Left ventricle myocardium inferior (tissue), 1 donor: ENCODE data around the gene INTS6L. TPM values are rescaled to one million over a fixed set of nuclear protein-coding genes. Genes with fewer than 3 reads are reported as not detected.

Experiments used
- DNase-seq: peaks from one replicate; pipeline ENCODE4 v3.0.0-alpha.2; 2020
- H3K27ac ChIP-seq: fragments of 200-600 bp; replicated peaks from 2 replicates; pipeline ENCODE4 v1.8.0; 2021
- H3K27me3 ChIP-seq: fragments of 200-600 bp; 2 replicates; pipeline ENCODE4 v1.8.0; 2021; ENCODE audit warnings: low read depth
- H3K36me3 ChIP-seq: fragments of 200-600 bp; 2 replicates; pipeline ENCODE4 v1.8.0; 2021
- H3K4me1 ChIP-seq: fragments of 200-600 bp; 2 replicates; pipeline ENCODE4 v1.8.0; 2021
- H3K4me3 ChIP-seq: fragments of 200-600 bp; 2 replicates; pipeline ENCODE4 v1.8.0; 2021; ENCODE audit warnings: mild to moderate bottlenecking, moderate library complexity
- H3K9me3 ChIP-seq: fragments of 200-600 bp; replicated peaks from 2 replicates; pipeline ENCODE4 v1.8.0; 2021
- CTCF ChIP-seq: fragments of 200-600 bp; IDR thresholded peaks from 2 replicates; pipeline ENCODE4 v1.8.0; 2021; ENCODE audit warnings: antibody characterized with exemption, mild to moderate bottlenecking, borderline replicate concordance
- intact Hi-C: fragments of 100-400 bp; cut with micrococcal nuclease; formaldehyde crosslinking; loops from one replicate; pipeline ENCODE4 v1.11.0; 2022
- total RNA-seq: library from RNA; stranded (reverse); fragmentation: NEBNext Ultra II Directional; extraction: Animal tissue kit (Norgen Biotek cat#: 25700); gene quantifications from one replicate; pipeline ENCODE4 v1.2.1, GENCODE V29; 2021
- donor health status: DM: no; HTN: yes; CAD: no; lungs with severe emphysema.

The INTS6L gene
- total RNA-seq, 1 donor from 2014 or later: 2.3 TPM

GRCh38 chrX:135484641-135485289, 35.7 kb upstream of the INTS6L start:
- intact Hi-C loops: loop anchor here (10.0 kb wide), 1 partner anchor 90 kb away; no protein-coding TSS in a partner anchor
- H3K36me3 ChIP-seq: no peaks in the 10 kb centered on the region
- H3K4me1 ChIP-seq: no peaks in the 10 kb centered on the region
- no peak for DNase-seq
- TF ChIP-seq CTCF: peak; percentile 67
- H3K27ac ChIP-seq: no peak overlapping the region
- H3K9me3 ChIP-seq: no peaks in the 10 kb centered on the region
- H3K4me3 ChIP-seq: no peak overlapping the region
- no peaks in the 10 kb centered on the region for H3K27me3 ChIP-seq

- Histone ChIP-seq H3K27me3 (no peaks in the 10 kb centered on the region), H3K4me3 (no peak overlapping the region), H3K36me3 (no peaks in the 10 kb centered on the region), H3K27ac (no peak overlapping the region), H3K4me1 (no peaks in the 10 kb centered on the region), H3K9me3 (no peaks in the 10 kb centered on the region)
- DNase-seq: no peak
- intact Hi-C loops: loop anchor here (10.0 kb wide), 1 partner anchor 85 kb away; no protein-coding TSS in a partner anchor
- no peak for TF ChIP-seq CTCF
These were observed 30.9 kb upstream of the INTS6L start for GRCh38 chrX:135489542-135489941.

- no peak overlapping the region for H3K4me3 ChIP-seq
- no peaks in the 10 kb centered on the region for H3K4me1 ChIP-seq
- no peak overlapping the region for H3K27ac ChIP-seq
- intact Hi-C loops: no loop called here
- TF ChIP-seq CTCF: no peak
- no peaks in the 10 kb centered on the region for H3K27me3 ChIP-seq
- no peaks in the 10 kb centered on the region for H3K36me3 ChIP-seq
- DNase-seq: no peak
- H3K9me3 ChIP-seq: no peaks in the 10 kb centered on the region
These were observed 29.4 kb upstream of the INTS6L start for GRCh38 chrX:135490979-135491514.

GRCh38 chrX:135494453-135494852, 26.0 kb upstream of the INTS6L start:
- no peak for DNase-seq
- H3K27me3 ChIP-seq: no peaks in the 10 kb centered on the region
- TF ChIP-seq CTCF: no peak

GRCh38 chrX:135497736-135498135, 22.7 kb upstream of the INTS6L start:
- H3K27me3 ChIP-seq: no peaks in the 10 kb centered on the region
- no peak for TF ChIP-seq CTCF
- no peaks in the 10 kb centered on the region for H3K4me1 ChIP-seq
- H3K9me3 ChIP-seq: no peaks in the 10 kb centered on the region
- intact Hi-C loops: no loop called here
- no peaks in the 10 kb centered on the region for H3K36me3 ChIP-seq
- H3K27ac ChIP-seq: no peak overlapping the region
- no peak overlapping the region for H3K4me3 ChIP-seq
- DNase-seq: no peak

More at GRCh38 chrX:135494453-135494852, 26.0 kb upstream of the INTS6L start:
- no peaks in the 10 kb centered on the region for H3K4me1 ChIP-seq
- no peaks in the 10 kb centered on the region for H3K9me3 ChIP-seq
- H3K36me3 ChIP-seq: no peaks in the 10 kb centered on the region
- intact Hi-C loops: no loop called here
- H3K27ac ChIP-seq: no peak overlapping the region
- no peak overlapping the region for H3K4me3 ChIP-seq
